NK-92 (cell line): ENCODE results near the gene AHSG.
"Not testable (repeated sequence)": the region's sequence is repeated elsewhere in the genome, so short reads cannot be mapped to it uniquely, and the experiment has no call there.

Experiments used
- DNase-seq: peaks from one replicate; lab custom pipeline; 2025; ENCODE audit not compliant: unreplicated experiment; lab: John Stamatoyannopoulos, UW

The AHSG gene, protein sequence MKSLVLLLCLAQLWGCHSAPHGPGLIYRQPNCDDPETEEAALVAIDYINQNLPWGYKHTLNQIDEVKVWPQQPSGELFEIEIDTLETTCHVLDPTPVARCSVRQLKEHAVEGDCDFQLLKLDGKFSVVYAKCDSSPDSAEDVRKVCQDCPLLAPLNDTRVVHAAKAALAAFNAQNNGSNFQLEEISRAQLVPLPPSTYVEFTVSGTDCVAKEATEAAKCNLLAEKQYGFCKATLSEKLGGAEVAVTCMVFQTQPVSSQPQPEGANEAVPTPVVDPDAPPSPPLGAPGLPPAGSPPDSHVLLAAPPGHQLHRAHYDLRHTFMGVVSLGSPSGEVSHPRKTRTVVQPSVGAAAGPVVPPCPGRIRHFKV

GRCh38 chr3:186612721-186613636 lies at the start of gene AHSG:
AHSG (plus strand) TSS chr3:186613060; CDS start chr3:186613142, 82 bp downstream.
- DNase-seq, result no peak

GRCh38 chr3:186564586-186564985 lies 48.3 kb upstream of the AHSG start:
- DNase-seq, result no peak

GRCh38 chr3:186566772-186567071 lies 46.1 kb upstream of the AHSG start:
- no peak for DNase-seq

- peak; percentile 53 for DNase-seq
Measured at GRCh38 chr3:186567072-186567921, 45.6 kb upstream of the AHSG start, which contains the start of gene TBCCD1. TBCCD1 (minus strand) TSS chr3:186567339; CDS start chr3:186564329, 3,010 bp downstream.

DNA sequence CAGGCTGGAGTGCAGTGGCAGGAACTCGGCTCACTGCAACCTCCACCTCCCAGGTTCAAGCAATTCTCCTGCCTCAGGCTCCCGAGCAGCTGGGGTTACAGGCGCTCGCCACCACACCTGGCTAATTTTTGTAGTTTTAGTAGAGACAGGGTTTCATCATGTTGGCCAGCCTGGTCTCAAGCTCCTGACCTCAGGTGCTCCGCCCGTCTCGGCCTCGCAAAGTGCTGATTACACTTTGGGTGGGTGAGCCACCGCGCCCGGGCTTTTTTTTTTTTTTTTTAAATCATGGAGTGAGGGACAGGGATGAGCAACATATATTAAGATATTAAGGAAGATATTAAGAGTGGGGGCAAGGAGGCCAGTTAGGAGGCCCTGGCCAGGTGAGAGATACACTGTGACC lies 43.5 kb upstream of the AHSG start:
- DNase-seq, result not testable (repeated sequence)

DNA sequence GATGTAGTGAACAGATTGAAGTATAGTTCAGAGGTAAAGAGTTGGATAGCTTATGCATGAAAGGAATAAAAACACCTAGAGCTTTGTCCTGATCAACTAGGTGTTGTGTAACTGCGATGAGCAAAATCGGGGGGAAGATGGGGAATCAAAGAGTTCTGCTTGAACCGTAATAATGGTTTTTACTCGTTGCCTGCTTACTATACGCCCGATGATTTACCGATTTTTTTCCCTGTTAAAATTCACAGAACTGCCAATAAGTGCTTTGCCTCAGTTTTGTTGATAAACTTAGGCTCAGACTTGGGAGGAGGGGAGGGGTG lies 43.1 kb upstream of the AHSG start:
- DNase-seq, result no peak

GRCh38 chr3:186570096-186570940 lies 42.5 kb upstream of the AHSG start, which contains the start of gene DNAJB11:
DNAJB11 (plus strand) TSS chr3:186570720; CDS start chr3:186570898, 178 bp downstream.
- peak; percentile 91 for DNase-seq

DNA sequence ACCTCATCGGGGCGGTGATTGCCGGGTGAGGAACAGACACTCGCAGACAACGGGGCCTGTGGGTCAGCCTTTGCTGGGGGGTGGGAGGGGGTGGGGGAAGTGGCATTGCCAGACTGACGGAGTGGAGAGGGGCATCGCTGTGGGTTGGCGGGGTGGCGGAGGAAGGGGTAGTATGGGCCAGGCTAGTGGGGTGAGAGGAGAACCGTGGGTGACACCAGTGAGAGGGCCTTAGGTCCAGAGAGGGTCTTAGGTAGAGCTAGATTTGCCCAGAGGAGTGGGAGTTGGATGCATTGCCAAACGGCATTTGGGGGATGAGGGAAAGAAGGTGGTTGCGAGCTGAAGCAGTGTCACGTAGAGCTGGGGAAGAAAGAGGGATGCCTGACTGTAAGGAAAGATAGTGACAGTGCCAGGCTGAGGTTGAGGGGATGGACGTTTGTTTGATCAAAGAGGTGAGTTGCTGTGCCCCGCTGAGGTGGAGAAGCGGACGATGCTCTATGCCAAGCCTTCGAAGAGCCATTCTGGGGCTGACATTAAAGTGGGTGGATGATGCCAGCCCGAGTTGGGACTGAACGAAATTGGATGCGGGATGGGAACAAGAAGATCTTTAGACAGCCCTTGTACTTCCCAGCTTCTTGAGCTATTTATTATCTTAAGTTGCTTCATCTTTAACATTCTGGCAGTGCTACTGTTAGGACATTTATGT lies 41.8 kb upstream of the AHSG start:
- DNase-seq, result no peak

GRCh38 chr3:186571644-186572013 lies 41.2 kb upstream of the AHSG start:
- no peak for DNase-seq

GRCh38 chr3:186577521-186577920 lies 35.3 kb upstream of the AHSG start:
- no peak for DNase-seq

DNA sequence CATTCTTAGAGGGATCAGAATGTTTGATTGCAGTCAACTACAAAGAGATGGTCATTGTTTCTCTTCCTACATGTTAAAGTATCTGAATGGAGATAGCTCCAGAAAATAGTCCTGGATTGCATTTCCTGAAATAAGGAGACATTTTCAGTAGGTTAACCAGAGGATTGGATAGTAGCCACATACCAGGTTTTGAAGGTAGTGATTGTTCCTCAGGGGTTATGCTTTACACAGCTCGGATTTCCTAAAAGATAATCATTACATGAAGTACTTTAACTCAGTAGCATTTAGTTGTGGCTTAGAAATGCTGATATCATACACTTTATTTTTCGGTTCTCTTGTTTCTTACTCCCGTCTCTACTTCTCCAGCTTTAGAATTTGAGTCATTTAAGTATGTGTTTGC lies 32.1 kb upstream of the AHSG start:
- no peak for DNase-seq

GRCh38 chr3:186582541-186582940 lies 30.3 kb upstream of the AHSG start:
- no peak for DNase-seq

DNA sequence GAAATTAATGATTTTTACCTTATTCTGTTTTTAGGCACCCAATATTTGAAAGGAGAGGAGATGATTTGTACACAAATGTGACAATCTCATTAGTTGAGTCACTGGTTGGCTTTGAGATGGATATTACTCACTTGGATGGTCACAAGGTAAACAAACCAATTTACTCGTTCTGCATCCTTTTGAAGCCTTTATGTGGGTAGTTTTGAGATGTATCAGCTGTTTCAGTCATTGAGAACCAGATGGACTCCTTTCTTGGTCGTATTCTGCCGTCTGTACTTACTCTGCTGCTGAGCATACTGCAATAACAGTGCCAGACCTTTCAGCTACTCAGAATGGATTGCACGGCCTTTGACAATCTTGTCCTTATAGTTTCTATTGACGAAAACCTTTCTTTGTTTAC lies 29.0 kb upstream of the AHSG start:
- no peak for DNase-seq

DNA sequence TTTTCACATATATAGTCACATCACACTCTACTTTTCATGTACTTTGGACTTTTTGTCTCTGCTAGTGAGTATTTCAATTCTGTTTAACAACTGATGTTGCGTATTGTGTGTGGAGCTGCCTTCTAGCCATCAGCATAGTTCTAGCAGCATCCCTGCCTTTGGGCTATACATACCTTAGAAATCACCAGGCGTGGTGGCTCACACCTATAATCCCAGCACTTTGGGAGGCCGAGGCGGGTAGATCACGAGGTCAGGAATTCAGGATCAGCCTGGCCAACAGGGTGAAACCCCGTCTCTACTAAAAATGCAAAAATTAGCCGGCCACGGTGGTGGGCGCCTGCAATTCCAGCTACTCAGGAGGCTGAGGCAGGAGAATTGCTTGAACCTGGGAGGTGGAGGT lies 26.6 kb upstream of the AHSG start:
- DNase-seq, result not testable (repeated sequence)

DNA sequence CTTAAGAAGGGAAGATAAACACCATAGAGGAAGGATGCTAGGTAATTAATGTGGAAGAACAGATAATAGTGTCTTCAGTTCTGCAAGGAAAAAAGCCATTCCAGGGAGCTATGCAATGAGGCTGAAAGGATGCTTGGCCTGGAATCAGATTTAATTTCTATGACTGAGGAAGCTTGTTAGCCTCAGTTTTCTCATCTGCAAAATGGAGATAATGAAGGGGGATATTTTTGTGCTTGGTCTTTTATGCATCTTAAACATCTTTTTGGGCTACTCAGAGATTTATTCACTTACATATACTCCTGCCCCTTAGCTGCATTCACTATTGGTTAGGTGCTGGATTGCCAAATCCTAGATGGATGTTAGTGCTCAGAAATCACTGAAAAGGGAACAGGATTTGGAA lies 25.7 kb upstream of the AHSG start:
- DNase-seq, result no peak

DNA sequence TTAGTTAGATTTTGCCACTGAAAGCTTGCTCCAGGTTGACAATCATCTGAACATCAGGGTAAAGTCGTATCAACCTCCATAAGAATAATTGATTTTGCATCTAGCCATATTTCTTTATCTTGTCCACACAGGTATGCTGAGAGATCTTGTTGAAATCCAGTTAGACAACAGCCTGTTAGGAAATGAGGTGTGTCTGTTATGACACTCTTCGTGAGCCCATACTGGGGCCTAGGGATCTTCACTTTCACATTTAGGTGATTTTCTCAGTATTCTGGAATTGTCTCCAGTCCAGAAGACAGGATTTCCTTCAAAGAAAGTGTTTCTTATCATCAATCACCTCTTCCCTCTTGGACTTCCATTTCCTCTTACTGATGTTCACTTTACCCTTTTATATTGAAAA lies 24.2 kb upstream of the AHSG start:
- DNase-seq, result no peak

DNA sequence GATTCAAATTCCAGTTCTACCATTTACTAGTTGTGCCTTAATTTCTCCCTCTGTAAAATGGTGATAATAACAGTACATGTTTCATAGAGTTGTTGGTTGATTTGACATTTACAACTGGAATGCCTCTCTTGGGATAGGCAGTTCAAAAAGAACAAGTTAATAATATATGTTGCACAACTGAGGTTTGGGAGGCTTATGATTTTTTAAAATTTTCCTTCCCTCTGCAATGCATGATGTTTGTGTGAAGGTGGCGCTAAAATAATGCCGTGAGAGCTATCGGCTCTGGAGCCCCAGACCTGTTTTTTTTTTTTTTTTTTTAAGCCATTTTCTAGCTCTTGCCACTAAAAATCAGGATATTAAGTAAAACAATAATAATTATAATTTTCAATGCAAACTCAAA lies 23.7 kb upstream of the AHSG start:
- no peak for DNase-seq

GRCh38 chr3:186589856-186590579 lies 22.8 kb upstream of the AHSG start:
- no peak for DNase-seq

GRCh38 chr3:186590580-186591295 lies 22.1 kb upstream of the AHSG start:
- DNase-seq, result no peak
